ENCODE data around the gene BABAM2. TPM values are rescaled to one million over a fixed set of nuclear protein-coding genes. Genes with fewer than 3 reads are reported as not detected.

Gene BABAM2
- total RNA-seq, 1 experiment from 2014 or later = 27.1 TPM

GRCh38 chr2:28310107-28310506 is 419.6 kb downstream of the BABAM2 start:
- no peak overlapping the region for H3K18ac ChIP-seq (ENCODE audit: insufficient read length, low read depth, low read length)
- no peak overlapping the region for H4K5ac ChIP-seq (ENCODE audit: insufficient read length, low read depth, low read length)
- H2AFZ ChIP-seq (ENCODE audit: low read length) = no peak overlapping the region
- H3K23ac ChIP-seq (ENCODE audit: insufficient read length, low read depth, low read length) = no peak overlapping the region
- H3K9me3 ChIP-seq (ENCODE audit: control insufficient read depth, low read depth, low read length) = no peaks in the 10 kb centered on the region
- DNase-seq = no peak
- H3K14ac ChIP-seq (ENCODE audit: insufficient read depth, low read length) = no peak overlapping the region; the same call in 1 of the 2 replicates
- no peak overlapping the region for H2BK15ac ChIP-seq (ENCODE audit: low read depth, low read length)
- H3K27ac Mint-ChIP-seq = no peak overlapping the region
- no peak overlapping the region for H2BK20ac ChIP-seq (ENCODE audit: low read depth, low read length, poor library complexity, severe bottlenecking)
- no peaks in the 10 kb centered on the region for H3K79me1 ChIP-seq (ENCODE audit: insufficient read depth, low read depth, low read length, poor library complexity, severe bottlenecking)
- no peak overlapping the region for H3K56ac ChIP-seq (ENCODE audit: insufficient read length, low read depth, low read length)
- H3K9me3 Mint-ChIP-seq = peaks cover 0 to 3% of the 10 kb centered on the region in 2 experiments; a peak in 3 of 5 replicates
- no peak overlapping the region for H3K9ac ChIP-seq (ENCODE audit: extremely low read depth, insufficient read length, low read length)
- no peak for TF ChIP-seq CTCF (conservative IDR thresholded peaks at IDR 0.05)
- 0 out of 2 replicates have a peak, but pooled peaks cover 3% of the 10 kb centered on the region for H3K4me1 ChIP-seq (ENCODE audit: insufficient read depth, low read length)
- H3T11ph ChIP-seq (ENCODE audit: low read length) = no peak overlapping the region
- H3K27me3 Mint-ChIP-seq (ENCODE audit: low read depth) = no peaks in the 10 kb centered on the region
- H3K4me1 Mint-ChIP-seq = peaks cover 6 to 13% of the 10 kb centered on the region in 2 experiments
- H3K4me2 ChIP-seq (ENCODE audit: insufficient read depth, insufficient read length, low read length) = no peak overlapping the region
- no peak overlapping the region for H2BK12ac ChIP-seq (ENCODE audit: insufficient read length, low read depth, low read length)
- H3K36me3 Mint-ChIP-seq (ENCODE audit: insufficient read depth in 1 of 3, low read depth in 3 of 3) = peaks cover 2 to 6% (median 3%) of the 10 kb centered on the region in 3 experiments; a peak in 3 of 7 replicates
- H3K4ac ChIP-seq (ENCODE audit: low read depth, low read length) = no peak overlapping the region
- no peak overlapping the region for H3K4me3 Mint-ChIP-seq
- H2BK120ac ChIP-seq (ENCODE audit: low read depth, low read length, poor library complexity, severe bottlenecking) = no peak overlapping the region
- H3K79me2 ChIP-seq (ENCODE audit: insufficient read depth, low read length) = no peaks in the 10 kb centered on the region
- no peaks in the 10 kb centered on the region for H3K27me3 ChIP-seq (ENCODE audit: insufficient read depth, low read length)
- WGBS (ENCODE audit: extremely low coverage, insufficient read length, low lambda C conversion rate) = no CpG with 5 or more reads among the region's 2 CpGs
- H4K20me1 ChIP-seq (ENCODE audit: control insufficient read depth, insufficient read depth, insufficient read length) = no peaks in the 10 kb centered on the region
- H3K23me2 ChIP-seq (ENCODE audit: insufficient read length, low read depth, low read length, poor library complexity, severe bottlenecking) = no peaks in the 10 kb centered on the region
- no peak overlapping the region for H3K27ac ChIP-seq (ENCODE audit: insufficient read length, low read depth, low read length)
- H2BK5ac ChIP-seq (ENCODE audit: insufficient read length, low read length) = no peak overlapping the region
- no peak overlapping the region for H4K8ac ChIP-seq (replicated peaks; ENCODE audit: insufficient read length, low read depth, low read length)
- no peak overlapping the region for H4K91ac ChIP-seq (ENCODE audit: insufficient read length, low read depth, low read length)
- no peak overlapping the region for H2AK5ac ChIP-seq (ENCODE audit: insufficient read length, low read length)

All from H9 (cell line).